ENCODE results near the gene CMC2.

The CMC2 gene

GRCh38 chr16:80932708-80933095, 74.0 kb downstream of the CMC2 start:
- no peak for DNase-seq (ENCODE audit: low read depth, low spot score)

- DNase-seq (ENCODE audit: low read depth, low spot score) = no peak
Measured at GRCh38 chr16:80931801-80932707, 74.6 kb downstream of the CMC2 start.

- DNase-seq (ENCODE audit: low read depth, low spot score) = no peak
Measured at GRCh38 chr16:80924372-80924978, 82.2 kb downstream of the CMC2 start.

- DNase-seq (ENCODE audit: low read depth, low spot score) = no peak
Measured at GRCh38 chr16:80923356-80923755, 83.3 kb downstream of the CMC2 start.
